Kidney glomerular epithelial cell (primary cell): ENCODE results near the gene STX3.
A peak's percentile ranks its signal among the peaks of the same experiment; 100 is the strongest.

Experiments used
- DNase-seq: peaks from one replicate; lab custom pipeline; 2025; lab: John Stamatoyannopoulos, UW

The STX3 gene

GRCh38 chr11:59754859-59755700 lies at the start of gene STX3:
Gene STX3, plus strand, starts transcription at chr11:59755376. Its CDS starts 230 bp downstream, at chr11:59755606.
- DNase-seq = peak; percentile 56

- peak; percentile 58 for DNase-seq
Observed at GRCh38 chr11:59706518-59707285, 48.5 kb upstream of the STX3 start.

GRCh38 chr11:59707371-59707770 lies 47.8 kb upstream of the STX3 start:
- DNase-seq = no peak

- DNase-seq = no peak
Observed at GRCh38 chr11:59708537-59708936, 46.6 kb upstream of the STX3 start.

- no peak for DNase-seq
Observed at GRCh38 chr11:59710136-59710847, 44.9 kb upstream of the STX3 start.

GRCh38 chr11:59713745-59714144 lies 41.4 kb upstream of the STX3 start, which contains the start of gene OR10V1:
Gene OR10V1, minus strand, starts transcription at chr11:59713845. Its CDS starts 0 bp downstream, at chr11:59713845.
- no peak for DNase-seq

GRCh38 chr11:59716051-59716450 lies 39.1 kb upstream of the STX3 start:
- no peak for DNase-seq

- no peak for DNase-seq
Observed at GRCh38 chr11:59719556-59719955, 35.6 kb upstream of the STX3 start.

- no peak for DNase-seq
Observed at GRCh38 chr11:59724066-59724465, 31.1 kb upstream of the STX3 start.

GRCh38 chr11:59727426-59727825 lies 27.8 kb upstream of the STX3 start:
- no peak for DNase-seq

GRCh38 chr11:59728154-59728553 lies 27.0 kb upstream of the STX3 start:
- DNase-seq = no peak

- DNase-seq = no peak
Observed at GRCh38 chr11:59728913-59729312, 26.3 kb upstream of the STX3 start.

- no peak for DNase-seq
Observed at GRCh38 chr11:59729834-59730233, 25.3 kb upstream of the STX3 start.

GRCh38 chr11:59730896-59731565 lies 24.1 kb upstream of the STX3 start:
- DNase-seq = no peak

GRCh38 chr11:59746111-59746510 lies 9.1 kb upstream of the STX3 start:
- no peak for DNase-seq

GRCh38 chr11:59753650-59754493 lies 1.3 kb upstream of the STX3 start:
- peak; percentile 64 for DNase-seq

GRCh38 chr11:59754494-59754858 lies 700 bp upstream of the STX3 start:
- DNase-seq = no peak

- DNase-seq = peak; percentile 66
Observed at GRCh38 chr11:59755701-59756557, 753 bp downstream of the STX3 start.

- peak; percentile 30 for DNase-seq
Observed at GRCh38 chr11:59756558-59756840, 1.3 kb downstream of the STX3 start.

GRCh38 chr11:59756845-59757244 lies 1.7 kb downstream of the STX3 start:
- DNase-seq = peak; percentile 35
